HCT116 (cell line): ENCODE measurements around the gene STING1. TPM values are rescaled to one million over a fixed set of nuclear protein-coding genes. Genes with fewer than 3 reads are reported as not detected.

Experiments used
- ATAC-seq: fragments of 200-7000 bp; cut with Tn5 transposase; 2 replicates; pipeline ENCODE4 v1.9.1; 2020; ENCODE audit warnings: mild to moderate bottlenecking, moderate library complexity
- BruUV-seq: library from RNA; stranded (reverse); fragments of 400-500 nt; replicated peaks from 2 replicates; lab custom pipeline; 2021; lab: Mats Ljungman, UMichigan
- CTCF ChIA-PET: fragments of 300-600 bp; sonication (Branson Sonifier 250); formaldehyde crosslinking; loops from one replicate; lab custom pipeline; 2021; ENCODE audit warnings: antibody characterized with exemption; lab: Charles Lee
- POLR2A ChIA-PET: fragments of 300-600, 350-600 bp; sonication (Branson Sonifier 250); formaldehyde crosslinking; loops from one replicate; lab custom pipeline; 2021; ENCODE audit warnings: antibody characterized with exemption; lab: Charles Lee
- RAD21 ChIA-PET, 2 experiments: fragments of 300-600 bp; sonication (Branson Sonifier 250); formaldehyde crosslinking; loops; one replicate each; lab custom pipeline; 2023; ENCODE audit warnings: low total read pairs in 2 of 2; ENCODE audit not compliant: uncharacterized antibody in 2 of 2, unreplicated experiment in 2 of 2, low non-redundant PET in 1 of 2; lab: Charles Lee
- DNase-seq: peaks from one replicate; pipeline ENCODE4 v3.0.0-alpha.2; 2010; ENCODE audit warnings: low read depth, low spot score
- H2AFZ ChIP-seq: fragments of 200-600 bp; shearing (Covaris generic), sonication (generic); 2 replicates; pipeline ENCODE4 v1.6.1; 2017; ENCODE audit warnings: low read depth, mixed run types, mixed read lengths, antibody characterized with exemption, low read length; ENCODE audit not compliant: poor library complexity, severe bottlenecking
- H3K27ac ChIP-seq: 2 replicates; pipeline ENCODE4 v1.5.1; 2012; ENCODE audit warnings: low read depth, low read length
- H3K27me3 ChIP-seq: fragments of 200-600 bp; sonication (generic); 2 replicates; pipeline ENCODE4 v1.6.1; 2016; ENCODE audit warnings: mixed run types, low read length, mixed read lengths; ENCODE audit not compliant: insufficient read depth
- H3K36me3 ChIP-seq, 2 experiments: fragments of 200-500 bp in 1 of 2; fragments of 200-600 bp in 1 of 2; sonication (Bioruptor generic) in 1 of 2; sonication (generic) in 1 of 2; 2 replicates each; pipeline versions ENCODE4 v1.5.1 to v1.6.1; 2014 to 2016; ENCODE audit warnings: low read length in 2 of 2, inconsistent platforms in 1 of 2, mixed read lengths in 1 of 2, mixed run types in 1 of 2; ENCODE audit not compliant: insufficient read depth in 2 of 2, control insufficient read depth in 1 of 2
- H3K4me1 ChIP-seq, 2 experiments: fragments of 200-600 bp in 1 of 2; sonication (generic) in 1 of 2; 2 replicates each; pipeline versions ENCODE4 v1.5.1 to v1.6.1; 2012 to 2017; ENCODE audit warnings: low read length in 2 of 2, inconsistent platforms in 1 of 2, mild to moderate bottlenecking in 1 of 2, mixed read lengths in 1 of 2, mixed run types in 1 of 2, moderate library complexity in 1 of 2; ENCODE audit not compliant: insufficient read depth in 2 of 2, control insufficient read depth in 1 of 2
- H3K4me2 ChIP-seq: fragments of 200-600 bp; sonication (generic); 2 replicates; pipeline ENCODE4 v1.6.1; 2017; ENCODE audit warnings: mixed run types, low read length, mixed read lengths
- H3K4me3 ChIP-seq, 2 experiments: fragments of 200-600 bp in 1 of 2; sonication (generic) in 1 of 2; replicated peaks in 1 of 2; 2 replicates each; pipeline ENCODE4 v1.5.1; 2011 to 2016; ENCODE audit warnings: low read length in 2 of 2, control low read depth in 1 of 2, low read depth in 1 of 2, mild to moderate bottlenecking in 1 of 2, mixed read lengths in 1 of 2, mixed run types in 1 of 2
- H3K79me2 ChIP-seq: fragments of 200-600 bp; sonication (generic); 2 replicates; pipeline ENCODE4 v1.6.1; 2017; ENCODE audit warnings: mild to moderate bottlenecking, mixed run types, low read length, moderate library complexity, mixed read lengths; ENCODE audit not compliant: insufficient read depth
- H3K9ac ChIP-seq: fragments of 200-600 bp; sonication (generic); 2 replicates; pipeline ENCODE4 v1.6.1; 2016; ENCODE audit warnings: low read length, mixed read lengths
- H3K9me2 ChIP-seq: fragments of 200-600 bp; sonication (generic), shearing (Covaris generic); 2 replicates; pipeline ENCODE4 v1.6.1; 2017; ENCODE audit warnings: mixed run types, mild to moderate bottlenecking, moderate library complexity; ENCODE audit not compliant: insufficient read depth
- H3K9me3 ChIP-seq, 2 experiments: fragments of 200-500 bp in 1 of 2; fragments of 200-600 bp in 1 of 2; sonication (Bioruptor generic) in 1 of 2; sonication (generic) in 1 of 2; 2 replicates each; pipeline ENCODE4 v1.6.1; 2014 to 2017; ENCODE audit warnings: low read length in 2 of 2, mixed read lengths in 2 of 2, inconsistent platforms in 1 of 2, low read depth in 1 of 2, mild to moderate bottlenecking in 1 of 2, mixed run types in 1 of 2, moderate library complexity in 1 of 2; ENCODE audit not compliant: control insufficient read depth in 1 of 2, insufficient read depth in 1 of 2
- H4K20me1 ChIP-seq: fragments of 200-600 bp; sonication (generic), shearing (Covaris generic); 2 replicates; pipeline ENCODE4 v1.6.1; 2017; ENCODE audit warnings: mixed run types, mild to moderate bottlenecking, moderate library complexity; ENCODE audit not compliant: insufficient read depth
- FOSL1 ChIP-seq: IDR thresholded peaks from 2 replicates; pipeline ENCODE4 v1.6.1; 2012; ENCODE audit warnings: low read depth
- JUND ChIP-seq: IDR thresholded peaks from 2 replicates; pipeline ENCODE4 v1.6.1; 2012
- MAX ChIP-seq: IDR thresholded peaks from 2 replicates; pipeline ENCODE4 v1.6.1; 2012
- POLR2A ChIP-seq: IDR thresholded peaks from 2 replicates; pipeline ENCODE4 v1.7.0; 2011; ENCODE audit warnings: borderline replicate concordance; ENCODE audit not compliant: insufficient read depth, insufficient read length; ENCODE audit errors: extremely low read depth
- REST ChIP-seq: IDR thresholded peaks from 2 replicates; pipeline ENCODE4 v1.6.1; 2012; ENCODE audit warnings: low read depth
- ZBTB33 ChIP-seq: IDR thresholded peaks from 2 replicates; pipeline ENCODE4 v1.6.1; 2011; ENCODE audit warnings: mild to moderate bottlenecking, low read length, moderate library complexity; ENCODE audit not compliant: insufficient replicate concordance; ENCODE audit errors: extremely low read depth
- ZNF274 ChIP-seq: fragments of 200-500 bp; sonication (Bioruptor generic); IDR thresholded peaks from 2 replicates; pipeline ENCODE4 v1.6.1; 2014; ENCODE audit warnings: mild to moderate bottlenecking, low read depth, low read length, inconsistent platforms
- intact Hi-C: fragments of 100-400 bp; cut with micrococcal nuclease; formaldehyde crosslinking; loops from 2 replicates; pipeline ENCODE4 v1.10.0; 2022
- total RNA-seq: library from RNA; stranded (reverse); gene quantifications from one replicate; pipeline ENCODE4 v1.2.1, GENCODE V29; 2021; ENCODE audit not compliant: unreplicated experiment

Gene STING1
- total RNA-seq, 1 experiment from 2014 or later = 17.7 TPM

- TF ChIP-seq REST (no peak), MAX (no peak), ZNF274 (no peak), ZBTB33 (no peak)
- TF ChIP-seq, all 23 proteins: peak for 0
Measured at GRCh38 chr5:139501381-139501780, 18.8 kb upstream of the STING1 start (continued).

GRCh38 chr5:139495638-139496435, 13.3 kb upstream of the STING1 start:
- Histone ChIP-seq H3K9ac (no peak overlapping the region), H3K4me3 (no peak overlapping the region), H3K79me2 (no peaks in the 10 kb centered on the region), H3K4me2 (peak overlapping the region; percentile 42; the same call in 1 of the 2 replicates), H3K36me3 (no peaks in the 10 kb centered on the region), H2AFZ (peak overlapping the region; percentile 28), H4K20me1 (no peaks in the 10 kb centered on the region), H3K9me3 (no peaks in the 10 kb centered on the region), H3K27ac (no peak overlapping the region), H3K4me1 (peaks cover 9 to 30% of the 10 kb centered on the region in 2 experiments), H3K27me3 (no peaks in the 10 kb centered on the region), H3K9me2 (no peaks in the 10 kb centered on the region)
- BruUV-seq = no TSS peak
- intact Hi-C loops = no loop called here
- POLR2A ChIA-PET = interaction anchor here (1.0 kb wide), 1 partner anchor 56 kb away, joined by 3 read pairs; the partner anchor contains the start of gene DNAJC18
- ATAC-seq (no peak), DNase-seq (no peak)
- RAD21 ChIA-PET = no interaction called here
- TF ChIP-seq FOSL1 (peak; percentile 50), JUND (peak; percentile 28; the same call in 1 of the 2 replicates), POLR2A (no peak)
- CTCF ChIA-PET = interaction anchor here (1.3 to 3.2 kb wide), 2 partner anchors 18 to 75 kb away, joined by 3 to 13 read pairs; no protein-coding TSS in a partner anchor
